Glomerular visceral epithelial cell (primary cell): ENCODE data around the gene CFAP20DC.
A peak's percentile ranks its signal among the peaks of the same experiment; 100 is the strongest.
"Not testable (repeated sequence)": the region's sequence is repeated elsewhere in the genome, so short reads cannot be mapped to it uniquely, and the experiment has no call there.

Source experiments
- DNase-seq: peaks from one replicate; pipeline ENCODE4 v3.0.0-alpha.2; 2016; ENCODE audit errors: extremely low spot score

The CFAP20DC gene

GRCh38 chr3:59023612-59024011, 26.2 kb downstream of the CFAP20DC start:
- no peak for DNase-seq

GRCh38 chr3:59017617-59017984, 32.2 kb downstream of the CFAP20DC start:
- DNase-seq, result peak; percentile 68

- peak; percentile 49 for DNase-seq
Observed at GRCh38 chr3:59016930-59017616, 32.8 kb downstream of the CFAP20DC start.

GRCh38 chr3:59013611-59014010, 36.2 kb downstream of the CFAP20DC start:
- no peak for DNase-seq

GRCh38 chr3:59006634-59007517, 42.9 kb downstream of the CFAP20DC start:
- DNase-seq, result peak; percentile 60

GRCh38 chr3:59001675-59002074, 48.1 kb downstream of the CFAP20DC start:
- no peak for DNase-seq

GRCh38 chr3:58999774-59000160, 50.1 kb downstream of the CFAP20DC start:
- DNase-seq, result no peak

- DNase-seq, result no peak
Observed at GRCh38 chr3:58999134-58999773, 50.6 kb downstream of the CFAP20DC start.

- peak; percentile 78 for DNase-seq
Observed at GRCh38 chr3:58998476-58999117, 51.2 kb downstream of the CFAP20DC start.

GRCh38 chr3:58996730-58997129, 53.1 kb downstream of the CFAP20DC start:
- DNase-seq, result no peak

- peak; percentile 64 for DNase-seq
Observed at GRCh38 chr3:58994746-58995330, 55.0 kb downstream of the CFAP20DC start.

- DNase-seq, result no peak
Observed at GRCh38 chr3:58993547-58993946, 56.3 kb downstream of the CFAP20DC start.

- no peak for DNase-seq
Observed at GRCh38 chr3:58991623-58992022, 58.2 kb downstream of the CFAP20DC start.

GRCh38 chr3:58991026-58991425, 58.8 kb downstream of the CFAP20DC start:
- no peak for DNase-seq

- DNase-seq, result no peak
Observed at GRCh38 chr3:58989955-58990354, 59.9 kb downstream of the CFAP20DC start.

GRCh38 chr3:58989163-58989562, 60.7 kb downstream of the CFAP20DC start:
- no peak for DNase-seq

- no peak for DNase-seq
Observed at GRCh38 chr3:58988041-58988440, 61.8 kb downstream of the CFAP20DC start.

- DNase-seq, result no peak
Observed at GRCh38 chr3:58986654-58987053, 63.2 kb downstream of the CFAP20DC start.

- DNase-seq, result no peak
Observed at GRCh38 chr3:58979840-58980239, 70.0 kb downstream of the CFAP20DC start.

- peak; percentile 15 for DNase-seq
Observed at GRCh38 chr3:58973796-58974195, 76.0 kb downstream of the CFAP20DC start.

GRCh38 chr3:58967866-58968265, 82.0 kb downstream of the CFAP20DC start:
- DNase-seq, result not testable (repeated sequence)

GRCh38 chr3:58965865-58966264, 84.0 kb downstream of the CFAP20DC start:
- DNase-seq, result no peak
